COR-L47 (cell line): ENCODE data around the gene GNAI2.
A peak's percentile ranks its signal among the peaks of the same experiment; 100 is the strongest.
"Not testable (repeated sequence)": the region's sequence is repeated elsewhere in the genome, so short reads cannot be mapped to it uniquely, and the experiment has no call there.

Experiments
- DNase-seq: peaks from one replicate; lab custom pipeline; 2025; lab: John Stamatoyannopoulos, UW

Gene GNAI2

GRCh38 chr3:50226888-50227389, 9.1 kb upstream of the GNAI2 start:
- DNase-seq, result peak; percentile 25

GRCh38 chr3:50227390-50228183, 8.4 kb upstream of the GNAI2 start:
- DNase-seq, result peak; percentile 82

- not testable (repeated sequence) for DNase-seq
Observed at GRCh38 chr3:50228184-50228763, 7.7 kb upstream of the GNAI2 start.

GRCh38 chr3:50229490-50229889, 6.5 kb upstream of the GNAI2 start:
- DNase-seq, result no peak

GRCh38 chr3:50230104-50230793, 5.8 kb upstream of the GNAI2 start:
- no peak for DNase-seq

- DNase-seq, result no peak
Observed at GRCh38 chr3:50230794-50231125, 5.2 kb upstream of the GNAI2 start.

GRCh38 chr3:50231581-50231980, 4.4 kb upstream of the GNAI2 start:
- no peak for DNase-seq

- no peak for DNase-seq
Observed at GRCh38 chr3:50232303-50232702, 3.7 kb upstream of the GNAI2 start.

- DNase-seq, result no peak
Observed at GRCh38 chr3:50233176-50233575, 2.8 kb upstream of the GNAI2 start.

- no peak for DNase-seq
Observed at GRCh38 chr3:50236484-50237132, 604 bp downstream of the GNAI2 start.

GRCh38 chr3:50237133-50237651, 1.2 kb downstream of the GNAI2 start:
- no peak for DNase-seq

- peak; percentile 47 for DNase-seq
Observed at GRCh38 chr3:50237754-50238548, 1.9 kb downstream of the GNAI2 start.

- peak; percentile 12 for DNase-seq
Observed at GRCh38 chr3:50238549-50239026, 2.6 kb downstream of the GNAI2 start.

- DNase-seq, result no peak
Observed at GRCh38 chr3:50239649-50240048, 3.6 kb downstream of the GNAI2 start.

- peak; percentile 31 for DNase-seq
Observed at GRCh38 chr3:50241163-50241562, 5.2 kb downstream of the GNAI2 start.

GRCh38 chr3:50241713-50242380, 5.8 kb downstream of the GNAI2 start:
- DNase-seq, result no peak

GRCh38 chr3:50242381-50242770, 6.4 kb downstream of the GNAI2 start:
- no peak for DNase-seq

- no peak for DNase-seq
Observed at GRCh38 chr3:50242851-50243542, 7.0 kb downstream of the GNAI2 start.

- DNase-seq, result no peak
Observed at GRCh38 chr3:50243543-50243895, 7.5 kb downstream of the GNAI2 start.

- DNase-seq, result not testable (repeated sequence)
Observed at GRCh38 chr3:50244813-50245212, 8.8 kb downstream of the GNAI2 start.
